Measurements from ENCODE around the gene TGFBRAP1.

TGFBRAP1 gene

GRCh38 chr2:105262651-105263091 lies 66.9 kb downstream of the TGFBRAP1 start:
- DNase-seq: no peak
- Histone ChIP-seq H3K36me3 (ENCODE audit: control insufficient read depth in 1 of 2, insufficient read depth in 2 of 2, low read depth in 1 of 2, low read length in 2 of 2) (peaks cover 21 to 28% of the 10 kb centered on the region in 2 experiments), H2AFZ (ENCODE audit: low read depth, low read length) (no peak overlapping the region), H3K4me1 (ENCODE audit: control insufficient read depth, insufficient read depth, low read depth, low read length) (peaks cover 18% of the 10 kb centered on the region), H3K18ac (ENCODE audit: low read depth in 1 of 2, low read length in 2 of 2) (no peak overlapping the region), H3K4me3 (ENCODE audit: insufficient read depth in 1 of 2, low read depth in 1 of 2, low read length in 2 of 2) (no peak overlapping the region), H2BK15ac (ENCODE audit: low read depth, poor library complexity, severe bottlenecking) (no peak overlapping the region), H2BK120ac (ENCODE audit: low read depth, low read length) (no peak overlapping the region), H3K27ac (ENCODE audit: low read length, poor library complexity, severe bottlenecking) (peak overlapping the region; percentile 87), H3K9ac (ENCODE audit: low read length) (no peak overlapping the region), H3K4ac (ENCODE audit: low read depth in 1 of 2, low read length in 2 of 2) (no peak overlapping the region), H2BK5ac (ENCODE audit: low read depth, low read length, poor library complexity, severe bottlenecking) (peak overlapping the region; percentile 70), H3K79me1 (replicated peaks; ENCODE audit: low read length, poor library complexity, severe bottlenecking) (peaks cover 9% of the 10 kb centered on the region), H4K91ac (ENCODE audit: low read length) (no peak overlapping the region), H3K14ac (ENCODE audit: low read length in 2 of 2) (no peak overlapping the region), H2BK12ac (ENCODE audit: low read length in 2 of 2) (no peak overlapping the region), H2AK5ac (ENCODE audit: low read length, severe bottlenecking) (peak overlapping the region; percentile 89), H3K27me3 (ENCODE audit: control insufficient read depth in 1 of 2, insufficient read depth in 1 of 2, low read length in 2 of 2) (no peaks in the 10 kb centered on the region), H4K8ac (ENCODE audit: low read length) (no peak overlapping the region), H3K23ac (ENCODE audit: low read length in 2 of 2) (no peak overlapping the region), H3K9me3 (ENCODE audit: control insufficient read depth, low read length) (no peaks in the 10 kb centered on the region), H3K4me2 (ENCODE audit: low read length, poor library complexity, severe bottlenecking) (no peak overlapping the region)
- WGBS: 59% methylated on average over 9 of the region's 10 CpGs

GRCh38 chr2:105261061-105261460 lies 68.5 kb downstream of the TGFBRAP1 start:
- H2AFZ ChIP-seq (ENCODE audit: low read depth, low read length): no peak overlapping the region
- H2BK120ac ChIP-seq (ENCODE audit: low read depth, low read length): no peak overlapping the region
- no peak overlapping the region for H2AK5ac ChIP-seq (ENCODE audit: low read length, severe bottlenecking)
- H2BK15ac ChIP-seq (ENCODE audit: low read depth, poor library complexity, severe bottlenecking): no peak overlapping the region
- no peaks in the 10 kb centered on the region for H3K27me3 ChIP-seq (ENCODE audit: control insufficient read depth in 1 of 2, insufficient read depth in 1 of 2, low read length in 2 of 2)
- H3K18ac ChIP-seq (ENCODE audit: low read depth in 1 of 2, low read length in 2 of 2): peak overlapping the region in 1 of 2 experiments; percentile 58
- H4K91ac ChIP-seq (ENCODE audit: low read length): no peak overlapping the region
- H3K4me2 ChIP-seq (ENCODE audit: low read length, poor library complexity, severe bottlenecking): no peak overlapping the region
- peaks cover 7% of the 10 kb centered on the region for H3K79me1 ChIP-seq (replicated peaks; ENCODE audit: low read length, poor library complexity, severe bottlenecking)
- no peak overlapping the region for H2BK5ac ChIP-seq (ENCODE audit: low read depth, low read length, poor library complexity, severe bottlenecking)
- H3K36me3 ChIP-seq (ENCODE audit: control insufficient read depth in 1 of 2, insufficient read depth in 2 of 2, low read depth in 1 of 2, low read length in 2 of 2): peaks cover 8 to 12% of the 10 kb centered on the region in 2 experiments
- peak overlapping the region in 1 of 2 experiments; percentile 12 for H3K4me3 ChIP-seq (ENCODE audit: insufficient read depth in 1 of 2, low read depth in 1 of 2, low read length in 2 of 2)
- H3K27ac ChIP-seq (ENCODE audit: low read length, poor library complexity, severe bottlenecking): peak overlapping the region; percentile 87
- no peak overlapping the region for H3K4ac ChIP-seq (ENCODE audit: low read depth in 1 of 2, low read length in 2 of 2)
- no peak overlapping the region for H3K14ac ChIP-seq (ENCODE audit: low read length in 2 of 2)
- no peak overlapping the region for H4K8ac ChIP-seq (ENCODE audit: low read length)
- WGBS: 49% methylated on average over 5 of the region's 5 CpGs
- H3K4me1 ChIP-seq (ENCODE audit: control insufficient read depth, insufficient read depth, low read depth, low read length): peaks cover 21% of the 10 kb centered on the region
- no peak overlapping the region for H3K23ac ChIP-seq (ENCODE audit: low read length in 2 of 2)
- H2BK12ac ChIP-seq (ENCODE audit: low read length in 2 of 2): no peak overlapping the region
- no peaks in the 10 kb centered on the region for H3K9me3 ChIP-seq (ENCODE audit: control insufficient read depth, low read length)
- H3K9ac ChIP-seq (ENCODE audit: low read length): peak overlapping the region; percentile 41
- peak; percentile 90 for DNase-seq

GRCh38 chr2:105258835-105259350 lies 70.6 kb downstream of the TGFBRAP1 start:
- no peak overlapping the region for H3K27ac ChIP-seq (ENCODE audit: low read length, poor library complexity, severe bottlenecking)
- no peak overlapping the region for H3K4ac ChIP-seq (ENCODE audit: low read depth in 1 of 2, low read length in 2 of 2)
- DNase-seq: no peak

GRCh38 chr2:105257981-105258380 lies 71.6 kb downstream of the TGFBRAP1 start:
- 97% methylated on average over 3 of the region's 3 CpGs for WGBS

More at GRCh38 chr2:105258835-105259350, 70.6 kb downstream of the TGFBRAP1 start:
- no peaks in the 10 kb centered on the region for H3K27me3 ChIP-seq (ENCODE audit: control insufficient read depth in 1 of 2, insufficient read depth in 1 of 2, low read length in 2 of 2)
- no peak overlapping the region for H2BK5ac ChIP-seq (ENCODE audit: low read depth, low read length, poor library complexity, severe bottlenecking)
- H3K23ac ChIP-seq (ENCODE audit: low read length in 2 of 2): no peak overlapping the region
- no peak overlapping the region for H3K9ac ChIP-seq (ENCODE audit: low read length)
- H3K14ac ChIP-seq (ENCODE audit: low read length in 2 of 2): no peak overlapping the region
- H3K79me1 ChIP-seq (replicated peaks; ENCODE audit: low read length, poor library complexity, severe bottlenecking): peaks cover 4% of the 10 kb centered on the region
- H3K18ac ChIP-seq (ENCODE audit: low read depth in 1 of 2, low read length in 2 of 2): no peak overlapping the region
- H4K91ac ChIP-seq (ENCODE audit: low read length): no peak overlapping the region
- peaks cover 25% of the 10 kb centered on the region for H3K4me1 ChIP-seq (ENCODE audit: control insufficient read depth, insufficient read depth, low read depth, low read length)
- no peak overlapping the region for H3K4me3 ChIP-seq (ENCODE audit: insufficient read depth in 1 of 2, low read depth in 1 of 2, low read length in 2 of 2)
- H4K8ac ChIP-seq (ENCODE audit: low read length): no peak overlapping the region
- H2AK5ac ChIP-seq (ENCODE audit: low read length, severe bottlenecking): peak overlapping the region; percentile 85
- H2BK120ac ChIP-seq (ENCODE audit: low read depth, low read length): no peak overlapping the region
- peaks cover 5 to 7% of the 10 kb centered on the region in 2 experiments for H3K36me3 ChIP-seq (ENCODE audit: control insufficient read depth in 1 of 2, insufficient read depth in 2 of 2, low read depth in 1 of 2, low read length in 2 of 2)
- H2BK15ac ChIP-seq (ENCODE audit: low read depth, poor library complexity, severe bottlenecking): no peak overlapping the region
- H2BK12ac ChIP-seq (ENCODE audit: low read length in 2 of 2): no peak overlapping the region
- H2AFZ ChIP-seq (ENCODE audit: low read depth, low read length): no peak overlapping the region
- H3K4me2 ChIP-seq (ENCODE audit: low read length, poor library complexity, severe bottlenecking): no peak overlapping the region
- no peaks in the 10 kb centered on the region for H3K9me3 ChIP-seq (ENCODE audit: control insufficient read depth, low read length)
- WGBS: 97% methylated on average over 10 of the region's 10 CpGs

More at GRCh38 chr2:105257981-105258380, 71.6 kb downstream of the TGFBRAP1 start:
- Histone ChIP-seq H3K4me1 (ENCODE audit: control insufficient read depth, insufficient read depth, low read depth, low read length) (peaks cover 22% of the 10 kb centered on the region), H4K8ac (ENCODE audit: low read length) (no peak overlapping the region), H3K9ac (ENCODE audit: low read length) (no peak overlapping the region), H3K36me3 (ENCODE audit: control insufficient read depth in 1 of 2, insufficient read depth in 2 of 2, low read depth in 1 of 2, low read length in 2 of 2) (peaks cover under 1 to 7% of the 10 kb centered on the region in 2 experiments), H3K4me3 (ENCODE audit: insufficient read depth in 1 of 2, low read depth in 1 of 2, low read length in 2 of 2) (no peak overlapping the region), H3K9me3 (ENCODE audit: control insufficient read depth, low read length) (no peaks in the 10 kb centered on the region), H3K14ac (ENCODE audit: low read length in 2 of 2) (no peak overlapping the region), H3K4me2 (ENCODE audit: low read length, poor library complexity, severe bottlenecking) (no peak overlapping the region), H3K18ac (ENCODE audit: low read depth in 1 of 2, low read length in 2 of 2) (no peak overlapping the region), H3K27me3 (ENCODE audit: control insufficient read depth in 1 of 2, insufficient read depth in 1 of 2, low read length in 2 of 2) (no peaks in the 10 kb centered on the region), H3K79me1 (replicated peaks; ENCODE audit: low read length, poor library complexity, severe bottlenecking) (peaks cover 4% of the 10 kb centered on the region), H3K23ac (ENCODE audit: low read length in 2 of 2) (no peak overlapping the region), H2BK15ac (ENCODE audit: low read depth, poor library complexity, severe bottlenecking) (no peak overlapping the region), H2BK120ac (ENCODE audit: low read depth, low read length) (no peak overlapping the region), H2BK5ac (ENCODE audit: low read depth, low read length, poor library complexity, severe bottlenecking) (no peak overlapping the region), H4K91ac (ENCODE audit: low read length) (no peak overlapping the region), H3K27ac (ENCODE audit: low read length, poor library complexity, severe bottlenecking) (peak overlapping the region; percentile 13), H2BK12ac (ENCODE audit: low read length in 2 of 2) (no peak overlapping the region), H3K4ac (ENCODE audit: low read depth in 1 of 2, low read length in 2 of 2) (no peak overlapping the region), H2AFZ (ENCODE audit: low read depth, low read length) (no peak overlapping the region), H2AK5ac (ENCODE audit: low read length, severe bottlenecking) (peak overlapping the region; percentile 85)
- no peak for DNase-seq

Data from mesenchymal stem cell (in vitro differentiated cells and primary cell).